Stimulated activated naive CD4-positive, alpha-beta T cell treated with Interleukin-2 at 50 U/mL for 16 hours (primary cell): ENCODE data around the gene FNDC1.

Source experiments
- DNase-seq: peaks from one replicate; lab custom pipeline; 2025; lab: John Stamatoyannopoulos, UW

Gene FNDC1

DNA sequence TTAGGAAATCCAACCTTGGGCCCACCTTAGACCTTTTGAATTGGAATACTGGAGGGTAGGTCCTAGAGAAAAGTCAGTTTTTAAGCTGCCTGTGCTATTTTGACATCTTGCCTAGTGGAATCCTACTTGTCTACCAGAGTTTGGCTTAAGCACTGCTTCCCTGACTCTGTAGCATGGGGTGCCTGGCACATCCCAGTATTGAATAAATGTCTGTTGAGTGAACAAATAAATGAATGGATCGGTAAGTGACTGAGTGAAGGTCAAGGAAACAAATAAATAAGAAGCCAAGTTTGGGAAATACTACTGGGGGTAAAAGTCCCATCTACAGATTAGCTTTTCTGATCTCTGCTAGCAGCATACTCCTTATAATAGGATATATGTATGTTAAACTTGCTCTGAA lies 140.5 kb downstream of the FNDC1 start:
- no peak for DNase-seq

- no peak for DNase-seq
These were observed 142.4 kb downstream of the FNDC1 start for GRCh38 chr6:159311618-159312017.

GRCh38 chr6:159312206-159312605 lies 143.0 kb downstream of the FNDC1 start:
- DNase-seq, result no peak

DNA sequence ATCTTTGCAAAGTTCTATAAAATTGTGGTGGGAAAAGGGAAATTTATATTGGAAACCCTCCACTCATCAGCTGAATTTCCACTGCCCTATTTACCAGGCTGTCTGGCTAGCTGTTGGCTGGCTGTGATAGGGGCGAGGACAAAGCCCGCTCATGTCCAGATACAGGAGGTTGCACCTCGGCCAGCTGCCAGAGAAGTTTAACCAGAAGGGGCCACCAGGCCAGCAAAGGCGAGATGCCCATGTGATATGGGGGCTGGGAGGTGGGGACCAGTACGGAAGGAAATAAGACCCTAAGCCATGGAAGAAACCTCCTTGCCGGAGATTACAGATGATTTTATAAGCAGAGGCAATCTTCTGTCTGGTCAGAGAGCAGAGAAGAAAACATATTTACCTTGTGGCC lies 143.8 kb downstream of the FNDC1 start:
- no peak for DNase-seq

DNA sequence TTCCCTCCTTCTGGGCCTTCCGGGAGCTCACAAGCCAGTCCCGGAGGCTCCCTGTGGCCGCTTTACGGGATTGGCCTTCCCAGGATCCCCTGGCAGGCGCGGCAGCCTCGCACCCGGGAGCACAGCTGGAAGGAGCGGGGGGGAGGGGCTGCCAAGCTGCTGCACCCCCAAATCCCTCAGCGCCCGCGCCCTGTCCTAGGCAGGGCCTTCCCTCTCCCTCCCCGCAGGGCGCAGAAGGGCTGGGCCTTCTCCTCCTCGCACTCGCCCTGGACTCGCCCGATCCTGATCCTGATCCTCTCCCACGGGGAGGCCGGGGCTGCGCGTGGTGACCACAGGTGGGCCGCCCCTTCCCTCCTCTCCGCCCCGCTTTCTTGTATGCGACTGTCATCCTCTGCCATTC lies 146.4 kb downstream of the FNDC1 start:
- DNase-seq, result no peak

- no peak for DNase-seq
These were observed 148.2 kb downstream of the FNDC1 start for GRCh38 chr6:159317430-159317829.

GRCh38 chr6:159321267-159321666 lies 152.1 kb downstream of the FNDC1 start:
- DNase-seq, result no peak
